ENCODE data around the gene PFKP.

DNA sequence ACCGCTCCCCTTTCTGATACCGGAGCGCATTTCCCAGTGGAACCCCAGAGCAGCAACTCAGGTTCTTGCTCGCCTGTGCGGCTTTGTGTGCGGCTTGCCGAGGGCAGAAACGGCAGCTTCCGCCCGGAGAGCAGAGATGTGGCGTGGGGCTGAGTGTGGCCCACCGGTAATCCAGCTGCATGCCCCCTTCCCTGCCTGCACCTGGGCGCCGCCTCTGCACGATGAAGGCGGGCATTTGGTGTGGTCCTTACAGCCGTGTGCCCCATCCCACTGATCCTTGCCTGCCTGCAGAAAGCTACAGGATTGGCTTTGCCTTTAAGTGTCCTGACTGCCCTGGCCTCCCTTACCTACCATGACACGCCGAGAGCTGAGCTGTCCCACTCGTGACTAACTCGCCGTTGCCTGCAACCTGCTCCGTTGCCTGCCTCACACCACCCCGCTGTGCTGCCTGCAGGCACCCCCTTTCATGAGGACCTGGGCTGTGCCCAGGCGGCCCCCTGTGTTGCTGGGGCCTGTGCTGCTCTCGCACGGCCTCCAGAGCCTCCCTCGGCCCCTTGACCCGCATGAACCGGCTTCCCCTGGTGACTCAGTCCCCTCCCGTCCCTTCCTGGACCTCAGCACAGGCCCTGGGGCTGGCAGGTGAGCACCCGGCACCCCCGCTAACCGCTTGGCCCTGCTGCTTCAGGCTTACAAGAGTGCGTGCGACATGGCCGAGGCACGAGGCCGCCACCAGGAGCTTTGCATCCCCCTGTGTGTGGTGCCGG, 57.2 kb downstream of the PFKP start:
- TF ChIP-seq, protein P1, sequence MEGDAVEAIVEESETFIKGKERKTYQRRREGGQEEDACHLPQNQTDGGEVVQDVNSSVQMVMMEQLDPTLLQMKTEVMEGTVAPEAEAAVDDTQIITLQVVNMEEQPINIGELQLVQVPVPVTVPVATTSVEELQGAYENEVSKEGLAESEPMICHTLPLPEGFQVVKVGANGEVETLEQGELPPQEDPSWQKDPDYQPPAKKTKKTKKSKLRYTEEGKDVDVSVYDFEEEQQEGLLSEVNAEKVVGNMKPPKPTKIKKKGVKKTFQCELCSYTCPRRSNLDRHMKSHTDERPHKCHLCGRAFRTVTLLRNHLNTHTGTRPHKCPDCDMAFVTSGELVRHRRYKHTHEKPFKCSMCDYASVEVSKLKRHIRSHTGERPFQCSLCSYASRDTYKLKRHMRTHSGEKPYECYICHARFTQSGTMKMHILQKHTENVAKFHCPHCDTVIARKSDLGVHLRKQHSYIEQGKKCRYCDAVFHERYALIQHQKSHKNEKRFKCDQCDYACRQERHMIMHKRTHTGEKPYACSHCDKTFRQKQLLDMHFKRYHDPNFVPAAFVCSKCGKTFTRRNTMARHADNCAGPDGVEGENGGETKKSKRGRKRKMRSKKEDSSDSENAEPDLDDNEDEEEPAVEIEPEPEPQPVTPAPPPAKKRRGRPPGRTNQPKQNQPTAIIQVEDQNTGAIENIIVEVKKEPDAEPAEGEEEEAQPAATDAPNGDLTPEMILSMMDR (IDR thresholded peaks at IDR 0.05; ENCODE audit: borderline replicate concordance, extremely low read depth, low read length, poor library complexity, severe bottlenecking) = no peak
- TF ChIP-seq EZH2 (IDR thresholded peaks at IDR 0.05; ENCODE audit: borderline replicate concordance, low read depth, low read length, severe bottlenecking) = no peak
